NB4 (cell line): ENCODE results near the gene CPVL.

ENCODE experiments used
- CTCF ChIP-seq: IDR thresholded peaks from one replicate; pipeline ENCODE4 v1.5.1; 2012; ENCODE audit warnings: low read depth, low read length
- POLR2A ChIP-seq: IDR thresholded peaks from 2 replicates; pipeline ENCODE4 v1.6.1; 2011; ENCODE audit warnings: mild to moderate bottlenecking; ENCODE audit not compliant: insufficient read length; ENCODE audit errors: extremely low read depth

- no peak for TF ChIP-seq POLR2A
- TF ChIP-seq CTCF = no peak
Measured at GRCh38 chr7:29009947-29010346, 136.4 kb downstream of the CPVL start.
